Measurements from ENCODE around the gene MSANTD4.

MSANTD4 gene

DNA sequence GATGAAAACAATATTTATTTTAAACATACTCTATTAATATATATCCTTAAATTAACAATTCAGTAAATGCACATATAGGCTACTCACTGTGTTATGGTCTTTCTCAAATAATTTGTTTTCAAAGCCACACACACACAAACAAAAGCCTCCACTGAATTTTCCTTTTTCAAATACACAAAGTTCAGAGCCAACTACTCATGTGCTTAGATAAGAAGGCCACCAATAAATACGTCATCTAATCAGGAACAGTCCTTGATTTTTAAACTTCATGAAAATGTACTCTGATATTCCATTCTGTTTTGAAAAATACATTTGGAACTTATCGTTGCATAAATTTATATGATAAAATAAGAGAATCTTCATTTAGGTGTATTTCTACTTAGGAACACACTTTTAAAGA lies 29.1 kb upstream of the MSANTD4 start:
- Histone ChIP-seq H3K9ac (ENCODE audit: low read length) (no peak overlapping the region), H3K79me2 (ENCODE audit: low read length) (no peaks in the 10 kb centered on the region), H3K27ac (ENCODE audit: low read length) (no peak overlapping the region), H3K4me2 (ENCODE audit: low read length) (no peak overlapping the region), H3K4me1 (ENCODE audit: low read length) (no peaks in the 10 kb centered on the region), H3K9me3 (ENCODE audit: insufficient read depth, low read length) (no peaks in the 10 kb centered on the region), H2AFZ (ENCODE audit: low read depth, low read length) (no peak overlapping the region), H3K27me3 (ENCODE audit: low read depth, low read length) (no peaks in the 10 kb centered on the region), H3K4me3 (ENCODE audit: low read length) (no peak overlapping the region), H3K36me3 (replicated peaks; ENCODE audit: low read depth, low read length) (no peaks in the 10 kb centered on the region), H4K20me1 (ENCODE audit: insufficient read depth, low read length) (no peaks in the 10 kb centered on the region)
- TF ChIP-seq EZH2phosphoT487 (IDR thresholded peaks at IDR 0.05; ENCODE audit: low read depth) (no peak), CTCF (IDR thresholded peaks at IDR 0.05; ENCODE audit: low read depth, low read length) (no peak)

GRCh38 chr11:106049727-106050476 lies 27.9 kb upstream of the MSANTD4 start:
- H3K27ac ChIP-seq (ENCODE audit: low read length), result no peak overlapping the region
- no peaks in the 10 kb centered on the region for H3K27me3 ChIP-seq (ENCODE audit: low read depth, low read length)
- no peaks in the 10 kb centered on the region for H4K20me1 ChIP-seq (ENCODE audit: insufficient read depth, low read length)
- no peak overlapping the region for H3K4me3 ChIP-seq (ENCODE audit: low read length)
- no peak overlapping the region for H2AFZ ChIP-seq (ENCODE audit: low read depth, low read length)
- no peaks in the 10 kb centered on the region for H3K36me3 ChIP-seq (replicated peaks; ENCODE audit: low read depth, low read length)
- no peak overlapping the region for H3K9ac ChIP-seq (ENCODE audit: low read length)
- H3K4me2 ChIP-seq (ENCODE audit: low read length), result no peak overlapping the region
- TF ChIP-seq CTCF (IDR thresholded peaks at IDR 0.05; ENCODE audit: low read depth, low read length) (no peak), EZH2phosphoT487 (IDR thresholded peaks at IDR 0.05; ENCODE audit: low read depth) (no peak)
- no peaks in the 10 kb centered on the region for H3K9me3 ChIP-seq (ENCODE audit: insufficient read depth, low read length)
- H3K4me1 ChIP-seq (ENCODE audit: low read length), result no peaks in the 10 kb centered on the region
- H3K79me2 ChIP-seq (ENCODE audit: low read length), result no peaks in the 10 kb centered on the region

DNA sequence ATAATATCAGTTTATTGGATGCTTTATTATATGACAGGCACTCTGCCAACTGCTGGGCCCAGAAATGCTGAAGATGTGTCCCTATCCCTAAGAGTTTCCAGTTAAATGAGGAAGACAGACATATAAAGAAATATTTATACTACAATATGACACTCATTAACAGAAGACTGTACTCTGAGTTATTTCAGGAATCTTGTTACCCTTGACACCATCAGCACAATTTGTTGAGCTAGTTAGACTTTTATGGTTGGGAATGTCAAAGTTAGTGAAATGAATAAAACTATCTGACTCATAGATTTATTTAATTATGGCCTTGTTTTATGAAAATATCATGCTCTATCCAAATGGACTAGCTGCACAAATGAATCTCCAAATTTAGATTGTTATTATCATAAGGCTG lies 25.6 kb upstream of the MSANTD4 start:
- H3K4me1 ChIP-seq (ENCODE audit: low read length), result no peaks in the 10 kb centered on the region
- no peak overlapping the region for H3K9ac ChIP-seq (ENCODE audit: low read length)
- no peaks in the 10 kb centered on the region for H3K36me3 ChIP-seq (replicated peaks; ENCODE audit: low read depth, low read length)
- H2AFZ ChIP-seq (ENCODE audit: low read depth, low read length), result no peak overlapping the region
- H4K20me1 ChIP-seq (ENCODE audit: insufficient read depth, low read length), result no peaks in the 10 kb centered on the region
- no peaks in the 10 kb centered on the region for H3K27me3 ChIP-seq (ENCODE audit: low read depth, low read length)
- no peaks in the 10 kb centered on the region for H3K9me3 ChIP-seq (ENCODE audit: insufficient read depth, low read length)
- no peaks in the 10 kb centered on the region for H3K79me2 ChIP-seq (ENCODE audit: low read length)
- no peak overlapping the region for H3K4me3 ChIP-seq (ENCODE audit: low read length)
- H3K27ac ChIP-seq (ENCODE audit: low read length), result no peak overlapping the region
- no peak for TF ChIP-seq CTCF (IDR thresholded peaks at IDR 0.05; ENCODE audit: low read depth, low read length)
- TF ChIP-seq EZH2phosphoT487 (IDR thresholded peaks at IDR 0.05; ENCODE audit: low read depth), result no peak
- no peak overlapping the region for H3K4me2 ChIP-seq (ENCODE audit: low read length)

DNA sequence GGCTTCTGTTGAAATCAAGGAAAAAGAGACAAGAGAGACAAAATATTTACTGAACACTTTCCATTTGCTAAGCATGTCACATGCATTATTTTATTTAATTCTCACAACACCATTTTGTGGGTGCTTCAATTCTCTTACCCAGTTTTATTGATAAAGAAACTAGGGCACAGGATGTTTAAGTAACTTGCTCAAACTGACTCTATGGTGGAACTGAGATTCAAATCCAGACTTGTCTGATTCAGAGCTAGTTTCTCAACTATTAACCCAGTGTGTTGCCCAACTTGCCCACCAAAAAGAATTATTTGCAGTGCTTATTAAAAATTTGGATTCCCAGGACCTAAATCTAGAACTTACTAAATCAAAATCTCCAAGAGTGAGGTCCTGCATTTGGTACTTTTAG lies 21.5 kb upstream of the MSANTD4 start:
- no peaks in the 10 kb centered on the region for H3K9me3 ChIP-seq (ENCODE audit: insufficient read depth, low read length)
- no peak overlapping the region for H2AFZ ChIP-seq (ENCODE audit: low read depth, low read length)
- no peaks in the 10 kb centered on the region for H3K79me2 ChIP-seq (ENCODE audit: low read length)
- no peaks in the 10 kb centered on the region for H4K20me1 ChIP-seq (ENCODE audit: insufficient read depth, low read length)
- TF ChIP-seq CTCF (IDR thresholded peaks at IDR 0.05; ENCODE audit: low read depth, low read length), result no peak
- H3K27ac ChIP-seq (ENCODE audit: low read length), result no peak overlapping the region
- H3K36me3 ChIP-seq (replicated peaks; ENCODE audit: low read depth, low read length), result no peaks in the 10 kb centered on the region
- H3K9ac ChIP-seq (ENCODE audit: low read length), result no peak overlapping the region
- no peak overlapping the region for H3K4me3 ChIP-seq (ENCODE audit: low read length)
- H3K4me2 ChIP-seq (ENCODE audit: low read length), result no peak overlapping the region
- no peaks in the 10 kb centered on the region for H3K4me1 ChIP-seq (ENCODE audit: low read length)
- H3K27me3 ChIP-seq (ENCODE audit: low read depth, low read length), result no peaks in the 10 kb centered on the region
